ENCODE results near the gene TP53RK.

- TF ChIP-seq ZNF138 (tag by site-specific recombination; IDR thresholded peaks at IDR 0.05; ENCODE audit: borderline replicate concordance) (no peak), KLF16 (tag by site-specific recombination; IDR thresholded peaks at IDR 0.05) (no peak), CTCF (tag by site-specific recombination; IDR thresholded peaks at IDR 0.05) (no peak), SETDB1 (IDR thresholded peaks at IDR 0.05; ENCODE audit: insufficient read length, low read length) (no peak), ZNF518A (tag by site-specific recombination; conservative IDR thresholded peaks at IDR 0.05; ENCODE audit: low read depth) (no peak), ZFP37 (tag by site-specific recombination; IDR thresholded peaks at IDR 0.05) (no peak), ZNF416 (tag by site-specific recombination; IDR thresholded peaks at IDR 0.05) (no peak), ZBTB48 (tag by site-specific recombination; IDR thresholded peaks at IDR 0.05) (no peak), PRDM1 (tag by site-specific recombination; IDR thresholded peaks at IDR 0.05) (no peak), ZNF549 (tag by site-specific recombination; IDR thresholded peaks at IDR 0.05) (no peak), ZNF302 (tag by site-specific recombination; IDR thresholded peaks at IDR 0.05; ENCODE audit: low read depth) (no peak), ZNF561 (tag by site-specific recombination; IDR thresholded peaks at IDR 0.05; ENCODE audit: borderline replicate concordance) (no peak), ZNF555 (tag by site-specific recombination; conservative IDR thresholded peaks at IDR 0.05) (no peak), KLF9 (tag by site-specific recombination; IDR thresholded peaks at IDR 0.05; ENCODE audit: low read depth) (no peak)
These were observed 40.2 kb downstream of the TP53RK start for GRCh38 chr20:46648903-46649649.
